CD14-positive monocyte (primary cell): ENCODE measurements around the gene UEVLD. TPM values are rescaled to one million over a fixed set of nuclear protein-coding genes. Genes with fewer than 3 reads are reported as not detected.

Experiments used
- DNase-seq, 3 donors: peaks; one replicate each; pipeline ENCODE4 v3.0.0-alpha.2; 2011 to 2022
- H2AFZ ChIP-seq: 2 replicates; pipeline ENCODE4 v1.6.0; 2012; ENCODE audit warnings: mild to moderate bottlenecking, low read depth, low read length, inconsistent platforms; ENCODE audit not compliant: insufficient read depth, poor library complexity, severe bottlenecking
- H3K27ac ChIP-seq, 2 donors: 1 replicate in 1 of 2; 2 replicates in 1 of 2; pipeline ENCODE4 v1.5.1; 2012 to 2013; ENCODE audit warnings: low read length in 2 of 2, control low read depth in 1 of 2, inconsistent platforms in 1 of 2, low read depth in 1 of 2, mild to moderate bottlenecking in 1 of 2
- H3K27me3 ChIP-seq, 2 donors: one replicate each; pipeline versions ENCODE4 v1.6.0 to v1.6.1; 2011 to 2013; ENCODE audit warnings: low read length in 2 of 2; ENCODE audit not compliant: control insufficient read depth in 2 of 2, insufficient read depth in 2 of 2
- H3K36me3 ChIP-seq, 2 donors: replicated peaks in 1 of 2; 1 replicate in 1 of 2; 2 replicates in 1 of 2; pipeline versions ENCODE4 v1.5.1 to v1.6.1; 2012 to 2013; ENCODE audit warnings: low read length in 2 of 2, control low read depth in 1 of 2, inconsistent platforms in 1 of 2, mild to moderate bottlenecking in 1 of 2; ENCODE audit not compliant: insufficient read depth in 2 of 2, control insufficient read depth in 1 of 2
- H3K4me1 ChIP-seq, 2 donors: 1 replicate in 1 of 2; 2 replicates in 1 of 2; pipeline versions ENCODE4 v1.5.1 to v1.6.1; 2012 to 2013; ENCODE audit warnings: low read length in 2 of 2, control low read depth in 1 of 2, inconsistent platforms in 1 of 2, mild to moderate bottlenecking in 1 of 2, moderate library complexity in 1 of 2; ENCODE audit not compliant: insufficient read depth in 2 of 2, control insufficient read depth in 1 of 2
- H3K4me2 ChIP-seq: replicated peaks from 2 replicates; pipeline ENCODE3; 2012; ENCODE audit warnings: low read length, moderate library complexity, mild to moderate bottlenecking; ENCODE audit not compliant: poor library complexity, severe bottlenecking; ENCODE audit errors: extremely low read depth
- H3K4me3 ChIP-seq, 3 experiments: fragments of 200-600 bp in 1 of 3; sonication (generic) in 1 of 3; replicated peaks in 1 of 3; 1 replicate in 2 of 3; 2 replicates in 1 of 3; pipeline ENCODE4 v1.5.1; 2011 to 2013; ENCODE audit warnings: low read length in 3 of 3, mild to moderate bottlenecking in 3 of 3, control low read depth in 2 of 3, low read depth in 2 of 3, inconsistent platforms in 1 of 3, moderate library complexity in 1 of 3
- H3K79me2 ChIP-seq: 2 replicates; pipeline ENCODE4 v1.6.0; 2012; ENCODE audit warnings: mild to moderate bottlenecking, control low read depth, inconsistent platforms, low read length, moderate library complexity; ENCODE audit not compliant: insufficient read depth
- H3K9ac ChIP-seq: 2 replicates; pipeline ENCODE4 v1.6.0; 2017; ENCODE audit warnings: low read length, mild to moderate bottlenecking; ENCODE audit not compliant: insufficient read depth, poor library complexity, severe bottlenecking
- H3K9me3 ChIP-seq, 2 donors: replicated peaks in 1 of 2; 1 replicate in 1 of 2; 2 replicates in 1 of 2; pipeline versions ENCODE4 v1.5.1 to v1.6.1; 2012 to 2013; ENCODE audit warnings: low read length in 2 of 2, control low read depth in 1 of 2; ENCODE audit not compliant: control insufficient read depth in 1 of 2, insufficient read depth in 1 of 2
- H4K20me1 ChIP-seq: 2 replicates; pipeline ENCODE4 v1.6.0; 2012; ENCODE audit warnings: mild to moderate bottlenecking, low read length, control low read depth, moderate library complexity; ENCODE audit not compliant: insufficient read depth
- H3K27ac Mint-ChIP-seq, 7 donors: one replicate each; pipeline ENCODE4 v1.8.0; 2020; ENCODE audit warnings: mild to moderate bottlenecking in 7 of 7, mixed read lengths in 7 of 7, moderate library complexity in 6 of 7, inconsistent platforms in 2 of 7
- H3K27me3 Mint-ChIP-seq, 3 donors: one replicate each; pipeline ENCODE4 v1.8.0; 2021 to 2022; ENCODE audit warnings: low read depth in 3 of 3, mild to moderate bottlenecking in 3 of 3, mixed read lengths in 3 of 3, moderate library complexity in 3 of 3, inconsistent platforms in 1 of 3
- H3K36me3 Mint-ChIP-seq, 2 donors: one replicate each; pipeline ENCODE4 v1.8.0; 2020; ENCODE audit warnings: mixed read lengths in 2 of 2, inconsistent platforms in 1 of 2, mild to moderate bottlenecking in 1 of 2
- H3K4me1 Mint-ChIP-seq: one replicate; pipeline ENCODE4 v1.8.0; 2020; ENCODE audit warnings: mild to moderate bottlenecking, mixed read lengths
- H3K4me3 Mint-ChIP-seq, 2 donors: one replicate each; pipeline ENCODE4 v1.8.0; 2020; ENCODE audit warnings: mild to moderate bottlenecking in 2 of 2, mixed read lengths in 2 of 2, moderate library complexity in 1 of 2
- H3K9me3 Mint-ChIP-seq, 7 donors: one replicate each; pipeline ENCODE4 v1.8.0; 2020 to 2022; ENCODE audit warnings: mixed read lengths in 7 of 7, mild to moderate bottlenecking in 6 of 7, moderate library complexity in 6 of 7, inconsistent platforms in 2 of 7
- WGBS: methylation state at CpG from one replicate; pipeline ENCODE4 v1.1.5; 2013; ENCODE audit warnings: missing lambda C conversion rate; ENCODE audit not compliant: insufficient coverage; 5-methylcytosine and 5-hydroxymethylcytosine counted together
- intact Hi-C, 2 donors: fragments of 100-400 bp; cut with micrococcal nuclease; formaldehyde crosslinking; loops; one replicate each; pipeline versions ENCODE4 v1.15.0 to v1.15.1; 2023
- polyA plus RNA-seq, 3 donors: library from polyadenylated mRNA; depleted of rRNA in 1 of 3; unstranded in 2 of 3; stranded (reverse) in 1 of 3; fragments of 300-500 nt in 2 of 3; fragments of >200 nt in 1 of 3; fragmentation: Illumina TruSeq in 2 of 3; gene quantifications; 1 replicate in 2 of 3; 2 replicates in 1 of 3; pipeline ENCODE4 v1.2.3, GENCODE V29; 2012 to 2021
- TF ChIP-seq, protein P1 (sequence below): fragments of 200-600 bp; IDR thresholded peaks from one replicate; pipeline ENCODE4 v1.8.0; 2022; ENCODE audit warnings: antibody characterized with exemption, mild to moderate bottlenecking

The UEVLD gene
- polyA plus RNA-seq, 3 donors = 8.0 to 15.5 (median 11.7) TPM

DNA sequence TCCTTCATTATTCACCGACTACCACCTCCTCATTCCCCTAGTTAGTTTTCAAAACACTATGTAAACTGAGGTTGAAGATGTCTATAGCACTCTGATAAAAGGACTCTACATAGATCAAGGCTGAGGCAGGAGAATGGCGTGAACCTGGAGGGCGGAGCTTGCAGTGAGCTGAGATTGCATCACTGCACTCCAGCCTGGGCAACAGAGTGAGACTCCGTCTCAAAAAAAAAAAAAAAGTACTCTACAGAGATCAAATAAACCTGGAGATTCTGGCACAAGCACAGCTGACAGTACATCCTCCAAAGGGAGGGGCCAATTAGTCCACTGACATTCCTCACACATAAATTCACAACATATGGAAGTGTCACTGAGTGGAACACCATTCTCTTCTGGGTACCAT lies 92.8 kb downstream of the UEVLD start:
- Mint-ChIP-seq H3K27me3 (no peaks in the 10 kb centered on the region), H3K4me3 (no peak overlapping the region), H3K27ac (peak overlapping the region in 3 of 7 donors; percentile 40 to 63 (median 54)), H3K9me3 (no peaks in the 10 kb centered on the region), H3K4me1 (no peaks in the 10 kb centered on the region), H3K36me3 (peaks cover 64 to 86% of the 10 kb centered on the region in 2 donors)
- Histone ChIP-seq H2AFZ (no peak overlapping the region), H4K20me1 (peaks cover 24% of the 10 kb centered on the region), H3K36me3 (peaks cover 75 to 91% of the 10 kb centered on the region in 2 donors), H3K9ac (no peak overlapping the region), H3K4me2 (no peak overlapping the region), H3K9me3 (no peaks in the 10 kb centered on the region), H3K4me3 (no peak overlapping the region), H3K4me1 (no peaks in the 10 kb centered on the region), H3K27ac (peak overlapping the region in 1 of 2 donors; percentile 52), H3K79me2 (no peaks in the 10 kb centered on the region), H3K27me3 (no peaks in the 10 kb centered on the region)
- 100% methylated on average over 1 of the region's 4 CpGs for WGBS
- no peak for DNase-seq
- intact Hi-C loops = no loop called here
- TF ChIP-seq, protein P1, sequence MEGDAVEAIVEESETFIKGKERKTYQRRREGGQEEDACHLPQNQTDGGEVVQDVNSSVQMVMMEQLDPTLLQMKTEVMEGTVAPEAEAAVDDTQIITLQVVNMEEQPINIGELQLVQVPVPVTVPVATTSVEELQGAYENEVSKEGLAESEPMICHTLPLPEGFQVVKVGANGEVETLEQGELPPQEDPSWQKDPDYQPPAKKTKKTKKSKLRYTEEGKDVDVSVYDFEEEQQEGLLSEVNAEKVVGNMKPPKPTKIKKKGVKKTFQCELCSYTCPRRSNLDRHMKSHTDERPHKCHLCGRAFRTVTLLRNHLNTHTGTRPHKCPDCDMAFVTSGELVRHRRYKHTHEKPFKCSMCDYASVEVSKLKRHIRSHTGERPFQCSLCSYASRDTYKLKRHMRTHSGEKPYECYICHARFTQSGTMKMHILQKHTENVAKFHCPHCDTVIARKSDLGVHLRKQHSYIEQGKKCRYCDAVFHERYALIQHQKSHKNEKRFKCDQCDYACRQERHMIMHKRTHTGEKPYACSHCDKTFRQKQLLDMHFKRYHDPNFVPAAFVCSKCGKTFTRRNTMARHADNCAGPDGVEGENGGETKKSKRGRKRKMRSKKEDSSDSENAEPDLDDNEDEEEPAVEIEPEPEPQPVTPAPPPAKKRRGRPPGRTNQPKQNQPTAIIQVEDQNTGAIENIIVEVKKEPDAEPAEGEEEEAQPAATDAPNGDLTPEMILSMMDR = no peak

DNA sequence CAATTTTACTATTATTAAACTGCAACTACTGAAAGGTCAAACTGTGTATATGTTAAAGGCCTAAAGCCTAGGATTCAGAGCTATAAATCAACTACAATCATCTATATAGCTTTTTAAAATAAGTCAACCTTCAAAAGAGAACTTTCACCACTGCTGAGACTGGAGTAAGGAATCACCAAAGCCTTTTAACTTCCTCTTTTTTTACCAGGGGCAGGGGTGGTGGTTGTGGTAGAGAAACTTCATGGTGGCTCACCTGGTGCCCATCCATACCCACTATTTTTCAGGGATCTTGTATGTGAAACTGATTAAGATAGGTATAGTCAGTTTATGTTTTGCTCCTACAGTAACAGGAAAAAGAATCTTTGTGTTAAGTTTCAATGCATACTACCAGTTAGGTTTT lies 93.3 kb downstream of the UEVLD start:
- TF ChIP-seq, protein P1 = no peak
- H3K36me3 Mint-ChIP-seq = peaks cover 64 to 86% of the 10 kb centered on the region in 2 donors
- no peak overlapping the region for H3K4me3 ChIP-seq
- H3K27me3 ChIP-seq = no peaks in the 10 kb centered on the region
- H3K9me3 Mint-ChIP-seq = no peaks in the 10 kb centered on the region
- no peak overlapping the region for H3K4me2 ChIP-seq
- peak in 2 of 3 donors; percentile 3 to 5 for DNase-seq
- no peaks in the 10 kb centered on the region for H3K79me2 ChIP-seq
- H3K4me1 Mint-ChIP-seq = no peaks in the 10 kb centered on the region
- H3K9me3 ChIP-seq = no peaks in the 10 kb centered on the region
- H3K27ac ChIP-seq = peak overlapping the region in 1 of 2 donors; percentile 52
- no peak overlapping the region for H2AFZ ChIP-seq
- H3K27me3 Mint-ChIP-seq = no peaks in the 10 kb centered on the region
- H4K20me1 ChIP-seq = peaks cover 24% of the 10 kb centered on the region
- peaks cover 76 to 91% of the 10 kb centered on the region in 2 donors for H3K36me3 ChIP-seq
- no peak overlapping the region for H3K9ac ChIP-seq
- no peaks in the 10 kb centered on the region for H3K4me1 ChIP-seq
- H3K4me3 Mint-ChIP-seq = no peak overlapping the region
- intact Hi-C loops = no loop called here
- peak overlapping the region in 1 of 7 donors; percentile 63 for H3K27ac Mint-ChIP-seq
